Activated CD4-positive, alpha-beta T cell treated with anti-CD3 and anti-CD28 coated beads for 48 hours (primary cell): ENCODE results near the gene GALNT9.

Experiments
- DNase-seq: peaks from one replicate; pipeline ENCODE4 v3.0.0-alpha.2; 2020

GALNT9 gene

GRCh38 chr12:132324841-132325732 lies 4.3 kb downstream of the GALNT9 start:
- no peak for DNase-seq

GRCh38 chr12:132324173-132324572 lies 5.2 kb downstream of the GALNT9 start:
- no peak for DNase-seq

DNA sequence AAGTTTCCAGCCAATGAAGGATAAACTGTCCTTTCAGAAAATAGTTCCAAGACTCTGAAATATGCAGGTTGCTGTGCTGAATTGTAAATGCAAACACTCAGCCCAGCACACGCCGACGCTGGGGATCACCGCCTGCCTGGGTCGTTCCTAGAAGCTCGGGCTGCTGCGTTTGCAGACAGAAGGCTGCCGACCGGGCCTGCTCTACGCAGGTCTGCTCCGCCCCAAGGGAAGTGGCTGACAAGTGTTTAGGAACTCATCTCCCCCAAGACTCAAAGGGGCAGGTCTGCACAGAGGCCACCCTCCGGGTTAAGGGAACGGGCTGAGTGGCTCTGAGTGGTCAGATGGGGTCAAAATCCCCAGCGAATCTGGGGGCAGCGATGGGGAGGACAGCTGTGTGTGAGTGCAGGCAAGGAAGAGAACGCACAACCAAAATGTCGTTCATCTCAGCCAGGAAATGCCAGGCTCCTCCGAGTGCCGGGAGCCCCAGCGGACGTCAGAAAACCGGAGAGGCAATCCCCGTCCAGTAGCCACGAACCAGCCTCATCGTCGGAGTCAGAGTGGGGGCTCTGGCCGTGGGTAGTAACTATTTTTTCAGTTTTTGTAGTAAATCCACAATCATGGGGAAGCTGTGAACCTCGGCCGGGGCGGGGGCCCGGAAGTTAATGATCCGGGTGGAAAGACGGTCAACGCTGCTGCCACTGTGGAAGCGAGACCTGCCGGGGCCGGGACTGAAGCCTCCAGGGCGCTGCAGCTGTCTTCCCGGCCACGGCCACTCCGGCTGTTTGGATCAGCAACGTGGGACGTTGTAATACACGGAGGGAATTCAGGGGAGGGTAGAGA lies 6.0 kb downstream of the GALNT9 start:
- DNase-seq = peak; percentile 25

DNA sequence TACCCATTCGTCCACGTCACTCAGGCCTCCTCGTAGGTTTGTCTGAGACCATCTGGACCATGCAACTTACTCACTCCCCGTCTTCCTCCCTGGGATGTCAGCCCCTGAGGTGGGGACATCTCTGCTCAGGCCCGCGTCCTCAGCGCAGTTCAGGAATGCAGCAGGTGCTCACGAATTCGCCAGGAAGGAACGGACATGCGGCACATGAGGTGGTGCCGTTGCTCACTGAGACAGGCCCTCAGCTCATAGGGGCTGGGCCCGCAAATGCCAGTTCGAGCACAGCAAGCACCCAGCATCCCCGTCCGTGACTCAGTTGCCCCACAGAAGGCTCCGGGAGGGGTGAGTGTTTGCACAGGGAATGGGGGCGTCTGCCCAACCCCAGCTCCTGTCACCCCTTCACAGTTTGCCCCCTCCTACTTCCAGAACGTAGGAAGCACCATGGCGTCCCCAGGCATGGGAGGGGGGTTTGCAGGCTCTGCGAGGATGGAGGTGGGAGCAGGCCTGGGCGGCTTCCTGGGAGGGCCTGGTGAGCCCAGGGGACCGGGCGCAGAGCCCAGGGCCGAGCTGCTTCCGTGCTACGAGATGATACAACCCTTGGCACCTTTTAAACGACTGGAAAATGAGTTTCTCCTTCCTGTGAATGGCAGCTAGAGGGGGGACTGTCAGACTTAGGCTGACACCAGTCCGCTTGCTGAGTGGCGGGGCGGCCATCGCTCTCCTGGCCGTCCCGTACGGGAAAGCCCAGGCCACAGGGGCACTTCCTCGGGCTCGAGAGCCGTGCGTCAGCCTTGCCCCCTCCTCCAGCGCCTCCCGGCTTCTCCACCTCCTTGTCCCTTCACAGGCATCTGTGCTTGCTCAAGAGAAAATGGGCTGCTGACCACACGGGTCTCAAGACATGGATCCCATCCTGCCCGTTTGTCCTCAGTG lies 6.9 kb downstream of the GALNT9 start:
- no peak for DNase-seq

DNA sequence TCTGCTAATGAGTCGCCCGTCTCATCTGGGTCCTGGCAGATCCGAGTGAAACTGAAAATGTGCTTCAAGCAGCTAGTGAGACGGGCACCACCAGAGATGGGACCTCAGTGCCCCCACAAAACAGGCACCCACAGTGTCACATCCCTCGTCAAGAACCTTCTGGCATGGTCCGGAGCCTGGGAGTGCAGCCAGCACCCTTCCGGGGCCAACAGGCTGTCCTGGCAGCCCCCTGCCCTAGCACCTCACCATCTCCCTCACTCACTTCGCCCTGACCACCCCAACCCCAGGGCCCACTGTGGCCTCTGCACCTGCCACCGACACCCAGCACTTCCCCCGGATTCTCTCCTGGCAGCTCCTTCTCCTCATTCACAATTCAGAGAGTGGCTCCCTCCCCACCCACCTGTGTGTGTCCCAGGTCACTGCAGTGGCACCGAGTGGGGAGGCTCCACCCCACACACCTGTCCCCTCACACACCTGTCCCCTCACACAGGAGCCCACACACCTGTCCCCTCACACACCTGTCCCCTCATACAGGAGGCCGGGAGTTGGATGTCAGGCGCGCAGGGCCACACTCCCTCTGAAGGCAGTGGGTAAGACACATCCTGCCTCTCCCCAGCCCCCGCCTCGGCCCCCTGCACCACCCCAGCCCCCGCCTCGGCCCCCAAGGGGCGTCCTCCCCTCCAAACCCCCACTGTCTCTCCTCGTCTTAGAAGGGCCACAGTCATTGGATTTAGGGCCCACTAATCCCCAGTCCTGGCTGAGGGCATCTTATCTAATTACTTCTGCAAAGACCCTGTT lies 7.9 kb downstream of the GALNT9 start:
- DNase-seq = no peak

DNA sequence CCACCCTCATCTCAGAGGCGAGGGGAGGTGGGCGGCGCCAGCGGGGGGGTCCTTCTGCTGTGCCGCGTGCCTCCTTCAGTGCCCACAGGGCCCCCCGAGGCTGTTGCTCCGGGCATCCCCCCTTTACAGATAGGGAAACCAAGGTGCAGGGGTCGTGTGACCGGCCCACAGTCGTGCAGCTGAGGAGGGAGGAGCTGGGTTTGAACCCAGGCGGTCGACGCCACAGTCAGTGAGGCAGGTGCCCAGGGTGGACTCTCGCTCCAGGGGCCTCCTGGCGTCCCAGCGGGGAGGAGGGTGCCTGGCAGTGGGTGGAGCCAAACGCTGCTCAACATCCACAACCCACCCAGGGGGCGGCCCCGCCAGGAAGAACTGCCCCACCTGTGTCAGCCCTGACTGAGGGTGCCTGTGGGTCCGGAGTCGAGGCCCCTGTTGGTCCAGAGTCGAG lies 8.6 kb downstream of the GALNT9 start:
- DNase-seq = no peak

GRCh38 chr12:132319991-132320570 lies 9.3 kb downstream of the GALNT9 start:
- DNase-seq = no peak

DNA sequence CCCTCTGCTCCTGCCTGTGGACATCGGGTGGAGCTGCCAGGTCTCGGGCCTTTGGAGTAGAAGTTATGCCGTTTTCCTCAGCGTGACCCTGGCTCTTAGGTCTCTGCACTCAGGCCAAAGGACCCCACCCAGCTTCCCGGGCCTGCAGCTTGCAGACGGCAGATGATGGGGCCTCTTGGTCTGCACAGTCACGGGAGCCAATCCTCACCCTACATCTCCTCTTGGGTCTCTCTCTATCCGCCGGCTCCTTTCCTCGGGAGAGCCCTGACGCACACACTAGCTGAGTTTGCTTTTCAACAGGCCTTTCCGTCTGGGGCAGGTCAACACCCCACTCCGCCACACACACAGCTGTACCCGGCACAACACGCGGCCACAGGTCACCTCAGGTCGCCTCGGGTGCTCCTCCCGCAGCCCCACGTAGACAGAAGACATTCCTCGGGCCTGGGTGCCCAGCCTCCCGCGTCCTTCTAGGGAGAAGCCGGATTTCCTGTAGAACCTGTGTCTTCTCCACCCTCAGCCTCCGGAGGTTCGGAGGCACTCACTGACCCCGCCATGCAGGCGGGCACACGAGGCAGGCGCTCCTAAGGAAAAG lies 9.9 kb downstream of the GALNT9 start:
- DNase-seq = no peak

- DNase-seq = no peak
These were observed 10.8 kb downstream of the GALNT9 start for GRCh38 chr12:132318618-132319033.

- DNase-seq = no peak
These were observed 11.3 kb downstream of the GALNT9 start for GRCh38 chr12:132318135-132318534.

DNA sequence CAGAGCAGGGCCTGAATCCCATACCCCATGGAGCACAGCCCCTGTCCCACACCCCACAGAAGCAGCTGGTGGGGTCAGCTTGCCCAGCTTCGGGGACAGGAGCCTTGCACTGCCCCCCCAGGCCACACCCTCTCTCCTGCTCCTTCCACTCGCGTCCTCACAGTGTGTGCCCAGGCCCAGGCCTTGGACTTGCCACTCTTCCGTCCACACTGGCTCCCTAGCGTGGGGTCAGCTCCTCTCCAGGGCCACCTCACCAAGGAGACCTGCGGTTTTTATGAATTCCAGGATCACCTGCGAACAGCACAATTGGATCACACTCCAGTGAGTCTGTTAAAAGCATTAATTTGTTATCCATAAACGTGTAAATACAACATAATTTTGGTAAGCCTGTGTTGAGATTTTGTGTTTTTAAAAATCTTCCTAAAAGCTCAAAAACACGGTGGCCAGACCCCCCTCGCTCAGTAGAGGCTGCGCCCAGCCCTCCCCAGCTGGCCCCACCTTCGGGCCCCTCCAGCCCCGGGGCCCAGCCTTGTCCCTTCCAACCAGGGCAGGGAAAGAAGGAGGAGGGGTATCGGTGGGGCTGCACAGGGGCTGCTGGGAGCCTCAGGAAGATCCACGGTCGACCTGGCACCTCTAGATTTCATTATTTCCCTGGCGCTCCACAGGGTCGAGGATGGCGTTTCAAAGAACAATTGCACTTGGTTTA lies 12.0 kb downstream of the GALNT9 start:
- DNase-seq = no peak

DNA sequence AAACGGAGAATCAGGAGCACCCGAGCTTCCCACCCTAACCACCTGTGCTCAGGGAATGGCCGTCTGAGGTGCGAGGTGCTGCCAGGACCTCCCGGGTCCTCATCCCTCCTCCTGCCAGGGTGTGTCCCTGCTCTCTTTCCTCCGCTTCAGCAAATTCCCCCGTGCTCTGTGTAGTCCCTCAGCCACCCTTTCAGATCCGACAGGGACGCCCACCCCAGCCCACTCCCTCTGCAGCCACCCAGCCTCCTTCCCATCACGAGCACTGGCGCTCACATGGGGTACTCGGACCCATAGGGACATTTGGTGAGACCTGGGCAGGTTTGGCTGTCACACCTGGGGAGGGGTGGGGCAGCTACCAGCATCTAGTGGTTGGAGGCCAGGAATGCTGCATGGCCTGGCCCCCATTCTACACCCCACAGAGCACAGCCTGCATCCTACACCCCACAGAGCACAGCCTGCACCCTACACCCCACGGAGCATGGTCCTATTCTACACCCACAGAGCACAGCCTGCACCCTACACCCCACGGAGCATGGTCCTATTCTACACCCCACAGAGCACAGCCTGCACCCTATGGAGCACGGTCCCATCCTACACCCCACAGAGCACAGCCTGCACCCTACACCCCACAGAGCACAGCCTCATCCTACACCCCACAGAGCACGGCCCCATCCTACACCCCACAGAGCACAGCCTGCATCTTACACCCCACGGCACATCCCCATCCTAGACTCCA lies 12.7 kb downstream of the GALNT9 start:
- no peak for DNase-seq

DNA sequence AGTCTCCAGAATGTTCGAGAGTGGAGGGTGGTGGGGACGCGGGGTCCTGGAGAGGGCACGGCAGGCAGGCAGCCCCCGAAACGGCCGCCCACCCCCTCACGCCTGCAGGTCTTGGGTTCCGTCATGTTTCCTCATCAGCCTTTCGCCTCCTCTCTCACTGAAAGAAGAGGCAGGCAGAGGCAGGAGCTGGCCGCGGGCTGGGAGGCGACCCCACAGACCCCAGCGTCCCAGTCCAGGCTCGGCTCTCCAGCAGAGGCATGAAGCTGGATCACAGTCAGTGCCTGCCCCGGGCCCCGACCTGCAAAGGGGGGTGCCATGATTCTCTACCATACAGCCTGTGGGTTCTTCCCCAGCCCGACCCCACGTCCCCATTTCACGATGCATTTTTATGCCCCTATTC lies 13.4 kb downstream of the GALNT9 start:
- DNase-seq = no peak

DNA sequence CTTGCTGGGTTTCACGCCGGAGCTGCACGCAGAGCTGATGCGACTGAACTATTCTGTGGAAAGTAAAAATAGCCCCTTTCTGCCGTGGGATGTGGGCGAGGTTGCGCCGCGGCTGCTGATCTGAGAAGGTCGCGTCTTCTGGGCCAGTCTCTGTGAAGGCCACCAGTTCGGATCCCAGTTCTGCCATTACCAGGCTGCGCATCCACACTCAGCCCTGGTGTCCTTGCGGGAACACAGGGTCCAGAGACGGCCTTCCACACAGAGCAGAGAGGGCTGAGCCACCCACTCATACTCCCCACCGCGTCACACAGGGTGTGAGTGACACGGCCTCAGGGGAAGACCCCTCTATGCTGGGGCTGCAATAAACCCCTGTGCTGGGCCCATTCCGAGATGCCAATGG lies 13.9 kb downstream of the GALNT9 start:
- DNase-seq = no peak

DNA sequence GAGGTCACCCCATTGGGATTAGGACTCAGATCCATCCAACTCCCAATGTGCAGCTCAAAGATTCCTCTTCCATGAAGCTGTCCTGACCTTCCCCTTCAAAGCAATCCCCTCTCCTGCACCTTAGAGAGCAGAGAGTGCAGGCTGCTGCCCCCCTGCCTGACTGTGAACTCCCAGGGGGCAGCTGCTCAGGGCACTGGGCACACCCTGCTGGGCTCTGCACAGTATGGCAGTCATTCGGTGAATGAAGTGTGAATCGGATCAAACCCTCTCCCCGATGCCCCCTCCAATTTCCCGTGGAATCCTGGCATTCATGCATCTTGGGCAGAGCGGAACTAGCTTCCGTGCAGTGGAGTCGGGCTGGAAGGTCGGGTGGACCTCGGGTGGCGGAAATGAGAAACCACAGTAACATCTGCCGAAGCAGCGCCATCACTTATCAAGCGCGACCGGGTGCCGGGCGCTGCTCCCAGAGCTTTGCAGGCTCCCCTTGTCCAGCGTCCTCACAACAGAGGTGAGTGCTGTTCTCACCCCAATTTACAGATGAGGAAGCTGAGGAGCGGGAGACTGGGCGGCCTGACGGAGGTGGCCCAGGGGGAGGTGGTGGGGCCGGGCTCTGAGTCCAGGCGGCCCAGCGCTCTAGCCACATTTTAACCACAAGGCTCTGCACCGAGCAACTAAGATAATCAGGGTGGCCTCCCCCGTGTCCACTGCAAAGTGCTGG lies 14.7 kb downstream of the GALNT9 start:
- DNase-seq = no peak

DNA sequence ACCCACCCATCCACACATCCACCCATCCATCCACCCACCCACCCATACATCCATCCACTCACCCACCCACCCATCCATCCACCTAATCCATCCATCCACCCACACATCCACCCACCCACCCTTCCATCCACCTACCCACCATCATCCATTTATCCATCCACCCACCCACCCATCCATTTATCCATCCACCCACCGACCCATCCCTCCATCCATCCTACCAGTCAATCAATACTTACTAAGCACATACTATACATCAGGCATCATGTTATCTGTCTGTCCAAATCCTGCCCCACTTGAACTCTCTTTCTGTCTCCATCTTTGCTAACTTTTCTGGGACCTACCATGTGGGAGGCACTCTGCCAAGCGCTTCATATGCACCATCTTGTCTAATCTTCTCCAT lies 15.4 kb downstream of the GALNT9 start:
- DNase-seq = no peak

DNA sequence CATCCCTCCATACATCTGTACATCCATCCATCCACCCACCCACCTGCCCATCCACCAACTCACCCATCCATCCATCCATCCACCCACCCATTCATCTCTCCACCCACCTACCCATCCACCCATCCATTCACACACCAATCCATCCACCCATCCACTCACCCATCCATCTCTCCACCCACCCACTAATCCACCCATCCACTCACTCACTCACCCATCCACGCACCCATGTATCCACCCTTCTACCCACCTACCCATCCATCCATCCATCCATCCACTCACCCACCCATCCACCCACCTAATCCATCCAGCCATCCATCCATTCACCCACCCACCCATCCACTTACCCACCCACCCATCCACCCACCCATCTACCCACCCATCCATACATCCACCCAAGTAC lies 16.2 kb downstream of the GALNT9 start:
- no peak for DNase-seq

- no peak for DNase-seq
These were observed 16.9 kb downstream of the GALNT9 start for GRCh38 chr12:132312516-132312915.
